ENCODE measurements around the gene CHD6. TPM values are rescaled to one million over a fixed set of nuclear protein-coding genes. Genes with fewer than 3 reads are reported as not detected.

Gene CHD6
- total RNA-seq, 1 experiment from 2014 or later = 51.1 TPM

DNA sequence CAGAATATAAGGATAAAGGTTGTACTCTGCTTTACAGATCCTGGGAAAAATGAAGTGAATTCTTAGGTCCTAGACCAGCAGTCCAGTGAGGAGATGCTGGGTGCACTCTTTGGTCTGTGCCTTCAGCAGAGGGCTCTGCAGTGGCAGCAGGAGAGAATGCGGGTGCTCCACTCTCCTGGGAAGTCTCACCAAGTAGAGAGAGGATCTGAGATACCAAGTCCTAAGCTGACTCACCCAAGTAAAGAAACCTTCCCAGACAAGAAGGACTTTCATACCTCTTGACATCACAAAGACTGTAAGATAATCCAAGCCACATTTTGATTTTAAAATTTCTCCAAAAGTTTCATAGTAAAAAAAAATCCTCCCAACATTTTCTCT lies 134.6 kb downstream of the CHD6 start:
- CTCF ChIA-PET = no interaction called here
- no peaks in the 10 kb centered on the region for H3K4me1 ChIP-seq (replicated peaks; ENCODE audit: insufficient read depth)
- BruUV-seq (replicated peaks) = no TSS peak

GRCh38 chr20:41482647-41483552 lies 135.3 kb downstream of the CHD6 start:
- Histone ChIP-seq H3K4me3 (no peak overlapping the region), H3K27ac (no peak overlapping the region), H3K4me2 (no peak overlapping the region), H3K79me2 (ENCODE audit: low read depth) (no peaks in the 10 kb centered on the region), H2AFZ (no peak overlapping the region), H3K4me1 (replicated peaks; ENCODE audit: insufficient read depth) (no peaks in the 10 kb centered on the region), H4K20me1 (ENCODE audit: insufficient read depth) (no peaks in the 10 kb centered on the region), H3K9me3 (ENCODE audit: insufficient read depth, low read depth) (no peaks in the 10 kb centered on the region), H3K27me3 (ENCODE audit: insufficient read depth, low read depth) (no peaks in the 10 kb centered on the region), H3F3A (ENCODE audit: insufficient read depth, low read depth) (no peaks in the 10 kb centered on the region), H3K36me3 (ENCODE audit: low read depth) (peaks cover 38% of the 10 kb centered on the region), H3K9me2 (ENCODE audit: insufficient read depth) (no peaks in the 10 kb centered on the region; the same call in 1 of the 2 replicates)
- DNase-seq = peak in 1 of 2 experiments; percentile 48
- intact Hi-C loops (cut with micrococcal nuclease; ENCODE audit: unreplicated experiment) = no loop called here
- no TSS peak for BruUV-seq (replicated peaks)
- ChIA-PET CTCF (no interaction called here), POLR2A (ENCODE audit: unreplicated experiment) (no interaction called here)
- no peak for TF ChIP-seq EZH2 (IDR thresholded peaks at IDR 0.05; ENCODE audit: low read depth)
- TF ChIP-seq CTCF (conservative IDR thresholded peaks at IDR 0.05) = no peak

More for the DNA sequence above, 134.6 kb downstream of the CHD6 start:
- POLR2A ChIA-PET (ENCODE audit: unreplicated experiment) = no interaction called here
- Histone ChIP-seq H3K79me2 (ENCODE audit: low read depth) (no peaks in the 10 kb centered on the region), H3K36me3 (ENCODE audit: low read depth) (peaks cover 44% of the 10 kb centered on the region), H3K4me2 (no peak overlapping the region), H3K9me3 (ENCODE audit: insufficient read depth, low read depth) (no peaks in the 10 kb centered on the region), H3K27ac (no peak overlapping the region), H4K20me1 (ENCODE audit: insufficient read depth) (no peaks in the 10 kb centered on the region), H3K9me2 (ENCODE audit: insufficient read depth) (no peaks in the 10 kb centered on the region; the same call in 1 of the 2 replicates), H3K27me3 (ENCODE audit: insufficient read depth, low read depth) (no peaks in the 10 kb centered on the region), H3K4me3 (no peak overlapping the region), H2AFZ (no peak overlapping the region), H3F3A (ENCODE audit: insufficient read depth, low read depth) (no peaks in the 10 kb centered on the region)
- intact Hi-C loops (cut with micrococcal nuclease; ENCODE audit: unreplicated experiment) = no loop called here
- TF ChIP-seq EZH2 (IDR thresholded peaks at IDR 0.05; ENCODE audit: low read depth) = no peak
- DNase-seq = no peak

- Histone ChIP-seq H2AFZ (no peak overlapping the region), H3K79me2 (ENCODE audit: low read depth) (no peaks in the 10 kb centered on the region), H3K4me2 (no peak overlapping the region), H4K20me1 (ENCODE audit: insufficient read depth) (no peaks in the 10 kb centered on the region), H3K27me3 (ENCODE audit: insufficient read depth, low read depth) (no peaks in the 10 kb centered on the region), H3K27ac (no peak overlapping the region), H3K9me3 (ENCODE audit: insufficient read depth, low read depth) (no peaks in the 10 kb centered on the region), H3F3A (ENCODE audit: insufficient read depth, low read depth) (peaks cover 13% of the 10 kb centered on the region), H3K36me3 (ENCODE audit: low read depth) (peaks cover 28% of the 10 kb centered on the region; the same call in 1 of the 2 replicates), H3K4me1 (replicated peaks; ENCODE audit: insufficient read depth) (peaks cover 17% of the 10 kb centered on the region), H3K9me2 (ENCODE audit: insufficient read depth) (no peaks in the 10 kb centered on the region; the same call in 1 of the 2 replicates), H3K4me3 (no peak overlapping the region)
- intact Hi-C loops (cut with micrococcal nuclease; ENCODE audit: unreplicated experiment) = no loop called here
- DNase-seq = no peak
- CTCF ChIA-PET = no interaction called here
- BruUV-seq (replicated peaks) = no TSS peak
- POLR2A ChIA-PET (ENCODE audit: unreplicated experiment) = interaction anchor here (0.6 to 0.8 kb wide), 2 partner anchors 91 to 177 kb away, joined by 4 to 5 read pairs; no protein-coding TSS in a partner anchor
- no peak for TF ChIP-seq CTCF (conservative IDR thresholded peaks at IDR 0.05)
- no peak for TF ChIP-seq EZH2 (IDR thresholded peaks at IDR 0.05; ENCODE audit: low read depth)
Measured at GRCh38 chr20:41480054-41480770, 138.0 kb downstream of the CHD6 start.

Data from PC-9 (cell line).